Body of pancreas (tissue), 4 donors: ENCODE results near the gene COBLL1. TPM values are rescaled to one million over a fixed set of nuclear protein-coding genes. Genes with fewer than 3 reads are reported as not detected.

Experiments
- ATAC-seq: fragments of 150-250 bp; one replicate; pipeline ENCODE4 v1.9.1; 2016
- DNase-seq, 4 donors: peaks; one replicate each; pipeline ENCODE4 v3.0.0-alpha.2; 2019
- H3K27ac ChIP-seq, 4 donors: fragments of 200-600 bp; sonication (generic); 1 replicate in 3 of 4; 2 replicates in 1 of 4; pipeline versions ENCODE4 v1.5.1 to v1.6.1; 2016 to 2019; ENCODE audit warnings: mild to moderate bottlenecking in 1 of 4, mixed read lengths in 1 of 4, moderate library complexity in 1 of 4
- H3K27me3 ChIP-seq, 2 donors: fragments of 200-600 bp; sonication (generic); one replicate each; pipeline ENCODE4 v1.6.0; 2016; ENCODE audit warnings: mild to moderate bottlenecking in 1 of 2
- H3K36me3 ChIP-seq, 2 donors: fragments of 200-600 bp; sonication (generic); replicated peaks in 1 of 2; 2 replicates each; pipeline ENCODE4 v1.5.1; 2016; ENCODE audit warnings: low read depth in 2 of 2; ENCODE audit not compliant: insufficient read depth in 1 of 2
- H3K4me1 ChIP-seq: fragments of 200-600 bp; sonication (generic); one replicate; pipeline ENCODE4 v1.6.0; 2016
- H3K4me3 ChIP-seq, 2 donors: fragments of 200-600 bp; sonication (generic); 1 replicate in 1 of 2; 2 replicates in 1 of 2; pipeline ENCODE4 v1.5.1; 2016 to 2019
- H3K9me3 ChIP-seq, 3 donors: fragments of 200-600 bp; sonication (generic); 1 replicate in 2 of 3; 2 replicates in 1 of 3; pipeline ENCODE4 v1.5.1; 2016
- POLR2A ChIP-seq, 3 donors: fragments of 450-650 bp; IDR thresholded peaks; one replicate each; pipeline ENCODE4 v1.6.1; 2016; ENCODE audit warnings: antibody characterized with exemption in 3 of 3, mild to moderate bottlenecking in 2 of 3
- WGBS, 2 donors: methylation state at CpG; one replicate each; pipeline ENCODE4 v1.1.5; 2017; 5-methylcytosine and 5-hydroxymethylcytosine counted together
- intact Hi-C: fragments of 100-400 bp; cut with DNase I; formaldehyde crosslinking; loops from one replicate; pipeline ENCODE4 v1.15.1; 2023
- total RNA-seq, 2 donors: library from RNA; depleted of rRNA; stranded (reverse); fragments of >200 nt; gene quantifications; one replicate each; pipeline ENCODE4 v1.1.0, GENCODE V29; 2016
- TF ChIP-seq, protein P1 (sequence below), 7 experiments: fragments of 450-650 bp in 4 of 7; fragments of 200-600 bp in 3 of 7; sonication (generic) in 3 of 7; IDR thresholded peaks; one replicate each; pipeline ENCODE4 v1.5.1; 2016 to 2019; ENCODE audit warnings: antibody characterized with exemption in 7 of 7

The COBLL1 gene
- total RNA-seq, 2 donors from 2014 or later = 104 to 140 TPM

DNA sequence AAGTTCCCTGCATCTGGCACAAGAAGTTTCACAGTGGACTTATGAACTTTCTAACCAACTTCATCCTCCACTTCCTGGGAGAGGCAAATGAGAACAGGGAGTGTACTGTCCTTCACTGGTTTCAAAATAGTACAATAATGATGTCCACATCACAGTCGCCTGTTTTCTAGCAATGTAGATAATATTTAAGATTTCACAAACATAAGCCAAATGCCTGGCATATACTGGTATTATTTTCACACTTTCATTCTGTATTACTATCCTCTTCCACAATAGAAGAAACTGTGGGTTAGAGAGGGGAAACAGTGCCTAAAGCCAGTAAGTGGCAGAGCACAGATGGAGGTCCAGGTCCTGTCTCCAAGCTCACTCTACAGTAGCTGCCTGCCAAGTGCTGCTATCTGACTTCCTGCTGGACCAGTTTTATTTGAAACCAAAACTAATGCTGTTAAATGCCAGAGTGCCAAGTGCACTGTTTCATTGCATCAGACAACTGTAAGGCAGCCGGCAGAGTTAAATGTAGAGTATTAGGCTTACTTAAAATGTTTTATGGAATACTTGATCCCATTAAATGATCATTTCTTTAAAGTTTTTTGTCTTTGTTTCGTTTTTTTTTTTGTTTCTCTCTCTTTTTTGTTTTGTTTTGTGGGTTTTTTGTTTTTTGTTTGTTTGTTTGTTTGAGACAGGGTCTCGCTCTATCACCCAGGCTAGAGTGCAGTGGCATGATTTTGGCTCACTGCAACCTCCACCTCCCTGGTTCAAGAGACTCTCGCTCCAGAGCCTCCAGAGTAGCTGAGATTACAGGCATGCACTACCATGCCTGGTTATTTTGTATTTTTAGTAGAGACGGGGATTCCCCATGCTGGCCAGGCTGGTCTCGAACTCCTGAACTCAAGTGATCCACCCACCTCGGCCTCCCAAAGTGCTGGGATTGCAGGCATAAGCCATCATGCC, 15.1 kb downstream of the COBLL1 start:
- Histone ChIP-seq H3K36me3 (no peaks in the 10 kb centered on the region), H3K4me3 (no peak overlapping the region), H3K9me3 (no peaks in the 10 kb centered on the region), H3K4me1 (peaks cover 47% of the 10 kb centered on the region), H3K27me3 (no peaks in the 10 kb centered on the region), H3K27ac (peak overlapping the region; percentile 25 to 71 (median 66))
- WGBS, 2 donors = 24 to 27% methylated on average over 8 of the region's 8 CpGs
- intact Hi-C loops = no loop called here
- ATAC-seq = peak; percentile 98
- DNase-seq = peak; percentile 75 to 91 (median 86)
- TF ChIP-seq POLR2A (IDR thresholded peaks at IDR 0.05) = peak in 2 of 3 donors; percentile 4 to 22
- TF ChIP-seq, protein P1, sequence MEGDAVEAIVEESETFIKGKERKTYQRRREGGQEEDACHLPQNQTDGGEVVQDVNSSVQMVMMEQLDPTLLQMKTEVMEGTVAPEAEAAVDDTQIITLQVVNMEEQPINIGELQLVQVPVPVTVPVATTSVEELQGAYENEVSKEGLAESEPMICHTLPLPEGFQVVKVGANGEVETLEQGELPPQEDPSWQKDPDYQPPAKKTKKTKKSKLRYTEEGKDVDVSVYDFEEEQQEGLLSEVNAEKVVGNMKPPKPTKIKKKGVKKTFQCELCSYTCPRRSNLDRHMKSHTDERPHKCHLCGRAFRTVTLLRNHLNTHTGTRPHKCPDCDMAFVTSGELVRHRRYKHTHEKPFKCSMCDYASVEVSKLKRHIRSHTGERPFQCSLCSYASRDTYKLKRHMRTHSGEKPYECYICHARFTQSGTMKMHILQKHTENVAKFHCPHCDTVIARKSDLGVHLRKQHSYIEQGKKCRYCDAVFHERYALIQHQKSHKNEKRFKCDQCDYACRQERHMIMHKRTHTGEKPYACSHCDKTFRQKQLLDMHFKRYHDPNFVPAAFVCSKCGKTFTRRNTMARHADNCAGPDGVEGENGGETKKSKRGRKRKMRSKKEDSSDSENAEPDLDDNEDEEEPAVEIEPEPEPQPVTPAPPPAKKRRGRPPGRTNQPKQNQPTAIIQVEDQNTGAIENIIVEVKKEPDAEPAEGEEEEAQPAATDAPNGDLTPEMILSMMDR (IDR thresholded peaks at IDR 0.05) = no peak

DNA sequence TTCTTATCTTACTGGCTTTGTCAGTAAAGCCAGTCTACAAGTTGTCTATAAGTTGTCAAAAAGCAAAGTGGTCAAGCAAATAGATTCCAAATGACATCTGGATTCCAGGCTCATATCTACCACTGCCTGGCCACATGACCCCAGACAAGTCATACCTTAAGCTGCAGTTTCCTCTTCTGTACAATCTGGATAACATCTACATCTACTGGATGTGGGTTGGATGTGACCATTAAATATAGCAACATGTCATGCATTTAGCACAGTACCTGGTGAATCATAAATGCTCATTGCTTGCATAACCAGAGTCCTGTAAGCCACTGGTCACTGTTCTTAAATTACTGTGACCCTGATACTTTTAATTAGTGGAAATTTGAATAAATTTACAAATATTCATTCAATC, 16.8 kb downstream of the COBLL1 start:
- no peaks in the 10 kb centered on the region for H3K27me3 ChIP-seq
- no peak for DNase-seq
- H3K27ac ChIP-seq = peak overlapping the region in 1 of 4 donors; percentile 71
- no peaks in the 10 kb centered on the region for H3K9me3 ChIP-seq
- H3K36me3 ChIP-seq = no peaks in the 10 kb centered on the region
- TF ChIP-seq, protein P1 (IDR thresholded peaks at IDR 0.05) = no peak
- no peak for TF ChIP-seq POLR2A (IDR thresholded peaks at IDR 0.05)
- H3K4me1 ChIP-seq = peaks cover 56% of the 10 kb centered on the region
- no peak for ATAC-seq
- no peak overlapping the region for H3K4me3 ChIP-seq
- intact Hi-C loops = no loop called here

DNA sequence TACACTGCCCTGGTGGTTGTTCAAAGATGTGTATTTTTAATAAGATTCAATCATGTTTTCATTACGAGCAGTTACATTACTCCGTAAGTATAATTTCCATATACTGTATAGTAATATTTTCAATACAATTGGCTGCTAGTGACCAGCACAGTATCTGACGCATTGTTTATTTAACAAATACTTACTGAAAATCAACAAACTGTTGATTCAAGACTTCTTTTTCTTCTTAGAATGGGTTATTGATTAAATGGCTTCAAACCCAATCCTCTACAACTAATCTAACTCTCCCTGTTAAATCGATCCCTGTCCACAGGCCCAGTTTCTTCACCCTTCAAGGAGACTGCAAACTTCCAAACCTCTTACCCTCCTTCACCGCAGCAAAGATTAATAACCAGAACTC, 18.5 kb downstream of the COBLL1 start:
- intact Hi-C loops = no loop called here
- no peak for ATAC-seq
- WGBS, 2 donors = 55 to 56% methylated on average over 5 of the region's 5 CpGs

DNA sequence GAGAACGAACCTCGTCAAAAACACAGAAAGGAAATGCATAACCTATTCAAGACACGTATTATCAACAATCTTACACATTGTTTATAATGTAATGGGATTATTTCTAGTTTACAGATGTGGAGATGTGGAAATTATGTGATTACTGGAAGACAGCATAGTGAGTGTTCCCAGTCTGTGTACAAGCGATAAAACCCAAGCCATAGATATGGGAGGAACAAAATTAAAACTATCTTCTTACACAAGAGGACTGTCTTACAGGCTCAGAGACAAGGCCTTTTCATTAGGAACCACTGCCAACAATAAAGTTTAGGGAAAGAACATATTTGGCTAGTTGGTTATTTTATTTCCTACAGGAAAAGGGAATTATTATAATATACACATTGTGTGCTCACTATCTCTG, 20.3 kb downstream of the COBLL1 start:
- peaks cover 53% of the 10 kb centered on the region for H3K4me1 ChIP-seq
- ATAC-seq (no peak), DNase-seq (no peak)
- no peaks in the 10 kb centered on the region for H3K9me3 ChIP-seq
- peak overlapping the region in 1 of 4 donors; percentile 1 for H3K27ac ChIP-seq
- no peaks in the 10 kb centered on the region for H3K36me3 ChIP-seq
- H3K4me3 ChIP-seq = no peak overlapping the region
- intact Hi-C loops = no loop called here
- H3K27me3 ChIP-seq = no peaks in the 10 kb centered on the region
- 68 to 73% methylated on average over 4 of the region's 4 CpGs for WGBS, 2 donors
- TF ChIP-seq POLR2A (IDR thresholded peaks at IDR 0.05) = no peak
- TF ChIP-seq, protein P1 (IDR thresholded peaks at IDR 0.05) = no peak

More for the DNA sequence above, 18.5 kb downstream of the COBLL1 start:
- Histone ChIP-seq H3K27ac (peak overlapping the region in 3 of 4 donors; percentile 13 to 32 (median 31)), H3K4me1 (peaks cover 62% of the 10 kb centered on the region), H3K36me3 (no peaks in the 10 kb centered on the region), H3K27me3 (no peaks in the 10 kb centered on the region), H3K9me3 (no peaks in the 10 kb centered on the region), H3K4me3 (no peak overlapping the region)
- no peak for TF ChIP-seq POLR2A (IDR thresholded peaks at IDR 0.05)
- TF ChIP-seq, protein P1 (IDR thresholded peaks at IDR 0.05) = no peak
- DNase-seq = no peak
